Inflammatory macrophage (primary cell): Measurements from ENCODE around the gene LRP1B.
"Not testable (repeated sequence)": the region's sequence is repeated elsewhere in the genome, so short reads cannot be mapped to it uniquely, and the experiment has no call there.

Experiments used
- DNase-seq, 2 donors: peaks; one replicate each; pipeline ENCODE4 v3.0.0-alpha.2; 2020 to 2022

The LRP1B gene

GRCh38 chr2:141871913-141872634 is 258.7 kb downstream of the LRP1B start:
- no peak for DNase-seq

GRCh38 chr2:141869572-141869971 is 261.2 kb downstream of the LRP1B start:
- no peak for DNase-seq

- DNase-seq: no peak
Measured at GRCh38 chr2:141863964-141864363, 266.9 kb downstream of the LRP1B start.

GRCh38 chr2:141856215-141856919 is 274.4 kb downstream of the LRP1B start:
- no peak for DNase-seq

GRCh38 chr2:141848191-141848590 is 282.6 kb downstream of the LRP1B start:
- DNase-seq: no peak

- no peak for DNase-seq
Measured at GRCh38 chr2:141844231-141844630, 286.6 kb downstream of the LRP1B start.

- no peak for DNase-seq
Measured at GRCh38 chr2:141835103-141835502, 295.7 kb downstream of the LRP1B start.

- no peak for DNase-seq
Measured at GRCh38 chr2:141828761-141829160, 302.1 kb downstream of the LRP1B start.

GRCh38 chr2:141824790-141825189 is 306.0 kb downstream of the LRP1B start:
- DNase-seq: no peak

GRCh38 chr2:141820893-141821292 is 309.9 kb downstream of the LRP1B start:
- DNase-seq: no peak

GRCh38 chr2:141815320-141815719 is 315.5 kb downstream of the LRP1B start:
- DNase-seq: not testable (repeated sequence)

GRCh38 chr2:141814150-141814549 is 316.7 kb downstream of the LRP1B start:
- no peak for DNase-seq

- DNase-seq: no peak
Measured at GRCh38 chr2:141810148-141810547, 320.7 kb downstream of the LRP1B start.

GRCh38 chr2:141806090-141806489 is 324.7 kb downstream of the LRP1B start:
- DNase-seq: no peak

- DNase-seq: no peak
Measured at GRCh38 chr2:141805302-141805701, 325.5 kb downstream of the LRP1B start.

GRCh38 chr2:141796449-141796848 is 334.4 kb downstream of the LRP1B start:
- no peak for DNase-seq

GRCh38 chr2:141791521-141791920 is 339.3 kb downstream of the LRP1B start:
- no peak for DNase-seq

GRCh38 chr2:141782574-141782973 is 348.2 kb downstream of the LRP1B start:
- no peak for DNase-seq

GRCh38 chr2:141778315-141778835 is 352.4 kb downstream of the LRP1B start:
- no peak for DNase-seq

GRCh38 chr2:141770530-141770929 is 360.3 kb downstream of the LRP1B start:
- no peak for DNase-seq

GRCh38 chr2:141767691-141768090 is 363.1 kb downstream of the LRP1B start:
- DNase-seq: no peak

GRCh38 chr2:141767051-141767450 is 363.8 kb downstream of the LRP1B start:
- no peak for DNase-seq

GRCh38 chr2:141766225-141766624 is 364.6 kb downstream of the LRP1B start:
- DNase-seq: no peak

- DNase-seq: no peak
Measured at GRCh38 chr2:141748616-141749015, 382.2 kb downstream of the LRP1B start.
